Heart left ventricle (tissue), 16 donors: ENCODE data around the gene CDC23. TPM values are rescaled to one million over a fixed set of nuclear protein-coding genes. Genes with fewer than 3 reads are reported as not detected.
"Not testable (repeated sequence)": the region's sequence is repeated elsewhere in the genome, so short reads cannot be mapped to it uniquely, and the experiment has no call there.

Source experiments
- ATAC-seq, 4 donors: fragments of 200-7000 bp; cut with Tn5 transposase; one replicate each; pipeline ENCODE4 v1.9.1; 2020 to 2022; ENCODE audit warnings: moderate library complexity in 4 of 4, mild to moderate bottlenecking in 3 of 4, moderate number of reproducible peaks in 1 of 4
- DNase-seq, 5 donors: peaks; one replicate each; pipeline ENCODE4 v3.0.0-alpha.2; 2020
- H3K27ac ChIP-seq, 12 donors: fragments of 200-600 bp; sonication (generic) in 4 of 12; one replicate each; pipeline versions ENCODE4 v1.5.0 to v1.8.0; 2016 to 2022; ENCODE audit warnings: mild to moderate bottlenecking in 2 of 12
- H3K27me3 ChIP-seq, 9 donors: fragments of 200-600 bp; sonication (generic) in 2 of 9; one replicate each; pipeline versions ENCODE4 v1.5.1 to v1.8.0; 2016 to 2022; ENCODE audit warnings: mild to moderate bottlenecking in 3 of 9
- H3K36me3 ChIP-seq, 9 donors: fragments of 200-600 bp; sonication (generic) in 2 of 9; one replicate each; pipeline versions ENCODE4 v1.5.0 to v1.8.0; 2018 to 2022; ENCODE audit warnings: mild to moderate bottlenecking in 2 of 9
- H3K4me1 ChIP-seq, 12 donors: fragments of 200-600 bp; sonication (generic) in 4 of 12; one replicate each; pipeline versions ENCODE4 v1.5.0 to v1.8.0; 2016 to 2022; ENCODE audit warnings: mild to moderate bottlenecking in 3 of 12
- H3K4me3 ChIP-seq, 12 donors: fragments of 200-600 bp; sonication (generic) in 4 of 12; one replicate each; pipeline versions ENCODE4 v1.5.0 to v1.8.0; 2017 to 2022; ENCODE audit warnings: mild to moderate bottlenecking in 9 of 12, moderate library complexity in 4 of 12
- H3K9me3 ChIP-seq, 12 donors: fragments of 200-600 bp; sonication (generic) in 4 of 12; one replicate each; pipeline versions ENCODE4 v1.5.0 to v1.8.0; 2016 to 2022; ENCODE audit warnings: mild to moderate bottlenecking in 1 of 12
- CTCF ChIP-seq, 12 donors: fragments of 200-600 bp; sonication (generic) in 4 of 12; IDR thresholded peaks; one replicate each; pipeline versions ENCODE4 v1.5.0 to v1.8.0; 2018 to 2022; ENCODE audit warnings: antibody characterized with exemption in 12 of 12, mild to moderate bottlenecking in 5 of 12
- POLR2A ChIP-seq, 2 donors: fragments of 450-650 bp; IDR thresholded peaks; one replicate each; pipeline ENCODE4 v1.6.1; 2017; ENCODE audit warnings: antibody characterized with exemption in 2 of 2, mild to moderate bottlenecking in 2 of 2, moderate library complexity in 2 of 2
- WGBS, 4 donors: extraction: QIAGEN DNeasy Blood & Tissue Kit in 2 of 4; methylation state at CpG; one replicate each; pipeline versions ENCODE4 v1.1.5 to v1.1.7; 2013 to 2018; 5-methylcytosine and 5-hydroxymethylcytosine counted together
- intact Hi-C, 10 donors: fragments of 100-400 bp; cut with DNase I; formaldehyde crosslinking; loops; one replicate each; pipeline versions ENCODE4 v1.11.1 to v1.14.2; 2022
- polyA plus RNA-seq, 2 donors: library from polyadenylated mRNA; stranded (reverse); fragments of 200-250 nt; gene quantifications; one replicate each; pipeline ENCODE4 v1.2.3, GENCODE V29; 2013
- total RNA-seq, 9 donors: library from RNA; depleted of rRNA in 2 of 9; stranded (reverse); fragments of >200 nt in 2 of 9; fragmentation: NEBNext Ultra II Directional in 3 of 9; extraction: Animal tissue kit (Norgen Biotek cat#: 25700) in 3 of 9; gene quantifications; one replicate each; pipeline versions ENCODE4 v1.1.0 to v1.2.4, GENCODE V29; 2016 to 2023
- donor health status: ischemic (EF 13 %, LVEDD 7.1; RV severe dilation, severe dysfunction).
- donor health status: healthy with polysubstance abuse.
- donor health status: DM: no; HTN: yes; CAD: no.
- donor health status: DM: no; HTN: no; CAD: no.
- donor health status: ischemic (EF 25% LVEDD 6.9; RV normal size, moderate dysfunction).
- donor health status: ischemic (EF 25% LVEDD 5.7; RV mildly dilated, moderate dysfunction).
- donor health status: healthy.
- donor health status: DM: yes; HTN: yes; CAD: no.
- donor health status: ischemic (EF 35%, LVEDD 5.7; RV mildly dilated, moderate dysfunction).
- donor health status: nonischemic (EF 11% LVEDD 7.7; RV severe dilation, severe dysfunction).
- donor health status: DM: yes; HTN: yes; CAD: no.
- donor health status: PGD.
- donor health status: ischemic (EF 29% LVEDD 5.4; RV normal size, mild dysfunction).
- donor health status: nonischemic (EF 23%, LVEDD 6.1; RV moderate dilation, normal function).

Gene CDC23
- total and polyA plus RNA-seq, 11 donors: 10.1 to 25.6 (median 17.2) TPM

- WGBS, 4 donors: 83 to 97% (median 88%) methylated on average over 2 of the region's 2 CpGs
- H3K27me3 ChIP-seq: no peaks in the 10 kb centered on the region
- TF ChIP-seq CTCF (IDR thresholded peaks at IDR 0.05): no peak
- TF ChIP-seq POLR2A (IDR thresholded peaks at IDR 0.05): no peak
- no peaks in the 10 kb centered on the region for H3K36me3 ChIP-seq
- DNase-seq (no peak), ATAC-seq (no peak)
- no peaks in the 10 kb centered on the region for H3K9me3 ChIP-seq
- H3K4me1 ChIP-seq: peaks cover 0 to 18% (median 11%) of the 10 kb centered on the region in 12 donors
- intact Hi-C loops: no loop called here
- H3K4me3 ChIP-seq: no peak overlapping the region
- H3K27ac ChIP-seq: no peak overlapping the region
Observed at GRCh38 chr5:138216799-138217198, 3.7 kb upstream of the CDC23 start.

GRCh38 chr5:138212828-138213160 is 329 bp downstream of the CDC23 start:
- H3K4me1 ChIP-seq: peaks cover 0 to 29% (median 15%) of the 10 kb centered on the region in 12 donors
- intact Hi-C loops: loop anchor here in 2 of 10 donors (2.0 to 5.0 kb wide), 2 partner anchors 32 to 120 kb away; partner anchors contain the start of gene CDC25C (in 1 of the 2)
- DNase-seq (peak in 2 of 5 donors; percentile 28 to 54), ATAC-seq (peak; percentile 12 to 29 (median 22))
- no peaks in the 10 kb centered on the region for H3K27me3 ChIP-seq
- H3K27ac ChIP-seq: peak overlapping the region; percentile 20 to 87 (median 76)
- WGBS, 4 donors: 0 to 2% (median 0%) methylated on average over 6 to 8 of the region's 8 CpGs
- peaks cover 0 to 25% (median 7%) of the 10 kb centered on the region in 9 donors for H3K36me3 ChIP-seq
- peak overlapping the region; percentile 67 to 97 (median 85) for H3K4me3 ChIP-seq
- TF ChIP-seq POLR2A (IDR thresholded peaks at IDR 0.05): no peak
- TF ChIP-seq CTCF (IDR thresholded peaks at IDR 0.05): no peak
- no peaks in the 10 kb centered on the region for H3K9me3 ChIP-seq

GRCh38 chr5:138210985-138211384 is 2.1 kb downstream of the CDC23 start:
- intact Hi-C loops: loop anchor here in 1 of 10 donors (5.0 kb wide), 1 partner anchor 121 kb away; the partner anchor contains the start of gene CDC25C
- TF ChIP-seq CTCF (IDR thresholded peaks at IDR 0.05) (no peak), POLR2A (IDR thresholded peaks at IDR 0.05) (no peak)
- Histone ChIP-seq H3K27ac (no peak overlapping the region), H3K9me3 (no peaks in the 10 kb centered on the region), H3K4me3 (no peak overlapping the region), H3K36me3 (peaks cover 0 to 42% (median 25%) of the 10 kb centered on the region in 9 donors), H3K4me1 (peaks cover 0 to 29% (median 15%) of the 10 kb centered on the region in 12 donors), H3K27me3 (no peaks in the 10 kb centered on the region)
- ATAC-seq: no peak
- no peak for DNase-seq
- 88 to 95% (median 93%) methylated on average over 3 of the region's 3 CpGs for WGBS, 4 donors

GRCh38 chr5:138193859-138194258 is 19.3 kb downstream of the CDC23 start:
- H3K9me3 ChIP-seq, H3K4me1 ChIP-seq, H3K27ac ChIP-seq, ATAC-seq, H3K4me3 ChIP-seq, DNase-seq, intact Hi-C loops, H3K27me3 ChIP-seq: not testable (repeated sequence)
- WGBS, 4 donors: 89 to 97% (median 91%) methylated on average over 8 of the region's 8 CpGs
- H3K36me3 ChIP-seq: peaks cover 0 to 95% (median 93%) of the 10 kb centered on the region in 9 donors

GRCh38 chr5:138192826-138193225 is 20.3 kb downstream of the CDC23 start:
- no peaks in the 10 kb centered on the region for H3K27me3 ChIP-seq
- intact Hi-C loops: no loop called here
- no peak for ATAC-seq
- peaks cover 0 to 8% (median 0%) of the 10 kb centered on the region in 12 donors for H3K4me1 ChIP-seq
- H3K9me3 ChIP-seq: no peaks in the 10 kb centered on the region
- DNase-seq: no peak
- H3K4me3 ChIP-seq: no peak overlapping the region
- no peak for TF ChIP-seq CTCF (IDR thresholded peaks at IDR 0.05)
- no peak for TF ChIP-seq POLR2A (IDR thresholded peaks at IDR 0.05)
- 93 to 96% (median 93%) methylated on average over 3 of the region's 3 CpGs for WGBS, 4 donors
- H3K27ac ChIP-seq: no peak overlapping the region
- H3K36me3 ChIP-seq: peaks cover 3 to 95% (median 93%) of the 10 kb centered on the region in 9 donors
